Naive B cell (primary cell): ENCODE measurements around the gene KLF3. TPM values are rescaled to one million over a fixed set of nuclear protein-coding genes. Genes with fewer than 3 reads are reported as not detected.
"Not testable (repeated sequence)": the region's sequence is repeated elsewhere in the genome, so short reads cannot be mapped to it uniquely, and the experiment has no call there.

Experiments
- ATAC-seq, 2 donors: fragments of 150-1000 bp; cut with Tn5 transposase; 2 replicates each; pipeline ENCODE4 v1.10.0; 2021; ENCODE audit warnings: low read depth in 2 of 2, mild to moderate bottlenecking in 2 of 2, moderate library complexity in 2 of 2
- DNase-seq: peaks from one replicate; pipeline ENCODE4 v3.0.0; 2022
- H3K27ac Mint-ChIP-seq, 6 donors: one replicate each; pipeline ENCODE4 v1.8.0; 2020 to 2022; ENCODE audit warnings: mild to moderate bottlenecking in 6 of 6, mixed read lengths in 6 of 6, moderate library complexity in 5 of 6, inconsistent platforms in 2 of 6
- H3K27me3 Mint-ChIP-seq, 3 donors: one replicate each; pipeline ENCODE4 v1.8.0; 2021 to 2022; ENCODE audit warnings: mixed read lengths in 3 of 3, mild to moderate bottlenecking in 1 of 3
- H3K36me3 Mint-ChIP-seq, 2 donors: one replicate each; pipeline ENCODE4 v1.8.0; 2020 to 2022; ENCODE audit warnings: mixed read lengths in 2 of 2, inconsistent platforms in 1 of 2, mild to moderate bottlenecking in 1 of 2
- H3K4me1 Mint-ChIP-seq, 3 donors: one replicate each; pipeline ENCODE4 v1.8.0; 2020 to 2022; ENCODE audit warnings: mixed read lengths in 3 of 3, inconsistent platforms in 1 of 3, mild to moderate bottlenecking in 1 of 3, moderate library complexity in 1 of 3
- H3K4me3 Mint-ChIP-seq, 8 donors: one replicate each; pipeline ENCODE4 v1.8.0; 2020 to 2022; ENCODE audit warnings: mild to moderate bottlenecking in 8 of 8, mixed read lengths in 8 of 8, moderate library complexity in 8 of 8, inconsistent platforms in 2 of 8
- H3K9me3 Mint-ChIP-seq, 7 donors: one replicate each; pipeline ENCODE4 v1.8.0; 2020 to 2022; ENCODE audit warnings: mixed read lengths in 7 of 7, mild to moderate bottlenecking in 5 of 7, inconsistent platforms in 2 of 7, moderate library complexity in 1 of 7
- polyA plus RNA-seq, 6 donors: library from polyadenylated mRNA; unstranded; fragments of 300-500 nt; fragmentation: Illumina TruSeq; gene quantifications; one replicate each; pipeline ENCODE4 v1.2.3, GENCODE V29; 2021; ENCODE audit warnings: low read depth in 6 of 6

KLF3 gene
- polyA plus RNA-seq: 10 to 100 TPM; 34.3 to 91.0 (median 58.5) TPM

DNA sequence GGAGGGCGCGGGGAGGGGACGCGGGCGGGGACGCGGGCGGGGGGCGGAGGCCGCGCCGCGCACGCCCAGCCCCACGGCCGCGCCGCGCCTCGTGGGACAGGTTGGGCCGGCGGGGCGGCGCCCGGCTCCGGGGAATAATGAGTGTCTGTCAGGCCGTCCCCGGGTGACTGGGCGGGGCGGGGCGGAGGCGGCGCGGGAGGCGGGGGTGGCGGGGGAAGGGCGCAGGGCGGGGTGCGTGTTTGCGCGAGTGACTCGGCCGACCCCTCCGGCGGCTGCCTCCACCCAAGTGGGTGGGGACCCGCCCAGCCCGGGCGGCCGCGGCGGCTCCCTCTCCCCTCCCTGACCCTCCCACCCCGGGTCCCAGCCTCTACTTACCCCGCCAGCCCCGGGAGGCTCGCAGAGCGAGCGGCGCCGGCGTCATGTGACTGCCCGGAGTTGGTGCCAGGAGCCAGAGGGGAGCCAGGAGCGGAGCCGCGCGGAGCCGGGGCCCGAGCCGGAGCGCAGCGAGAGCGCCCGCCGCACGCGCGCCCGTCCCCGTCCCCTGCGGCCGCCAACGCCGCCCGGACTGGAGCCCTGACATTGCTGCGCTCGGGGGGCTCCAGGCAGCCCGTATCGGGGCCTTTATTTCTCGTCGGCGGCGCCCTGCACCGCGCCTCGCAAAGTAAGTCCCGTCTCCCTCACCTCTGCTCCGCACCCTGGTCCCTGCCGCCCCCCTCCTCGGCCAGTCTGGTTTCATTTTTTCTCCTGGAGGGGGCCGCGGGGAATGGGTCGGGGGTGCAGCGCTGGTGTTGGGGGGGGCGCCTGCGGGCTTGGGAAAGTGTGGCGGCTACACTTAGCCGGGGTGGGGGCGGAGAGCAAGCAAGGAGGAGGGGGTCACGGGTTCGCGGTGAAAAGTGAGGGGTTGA is at the start of gene KLF3:
KLF3 (plus strand) TSS at position 399 of the 905 bp plus-strand sequence. CDS start 16,427 bp downstream, outside the sequence.
- H3K36me3 Mint-ChIP-seq: no peaks in the 10 kb centered on the region
- no peaks in the 10 kb centered on the region for H3K9me3 Mint-ChIP-seq
- peak within 1 kb of the TSS; percentile 83 to 98 (median 96) for H3K4me3 Mint-ChIP-seq
- peaks cover 52 to 68% (median 68%) of the 10 kb centered on the region in 3 donors for H3K4me1 Mint-ChIP-seq
- peak; percentile 92 for DNase-seq
- peak within 1 kb of the TSS; percentile 85 to 98 (median 96) for H3K27ac Mint-ChIP-seq
- no peaks in the 10 kb centered on the region for H3K27me3 Mint-ChIP-seq
- peak; percentile 69 to 72 for ATAC-seq

DNA sequence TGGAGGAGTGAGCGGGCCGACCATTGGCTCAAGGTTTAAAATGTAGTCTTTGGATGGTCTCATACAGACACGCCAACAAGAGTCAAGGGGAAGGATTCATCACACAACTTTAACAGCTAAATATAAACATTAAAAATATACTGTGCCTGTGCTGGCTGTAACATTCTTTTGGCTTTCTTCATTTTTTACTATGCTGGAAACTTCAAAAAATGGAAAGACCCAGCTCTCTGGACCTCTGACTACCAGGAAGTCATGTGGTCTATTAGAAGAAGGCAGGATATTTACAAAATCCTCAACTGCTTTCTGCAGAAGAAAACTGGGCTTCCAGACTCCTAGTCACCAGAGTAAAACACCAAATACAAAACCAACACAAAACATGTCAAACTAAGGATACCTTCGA is 49.8 kb upstream of the KLF3 start:
- Mint-ChIP-seq H3K36me3 (no peaks in the 10 kb centered on the region), H3K4me1 (peaks cover 4 to 8% (median 6%) of the 10 kb centered on the region in 3 donors), H3K27ac (no peak overlapping the region), H3K4me3 (no peak overlapping the region), H3K9me3 (no peaks in the 10 kb centered on the region), H3K27me3 (no peaks in the 10 kb centered on the region)
- DNase-seq (no peak), ATAC-seq (no peak)

DNA sequence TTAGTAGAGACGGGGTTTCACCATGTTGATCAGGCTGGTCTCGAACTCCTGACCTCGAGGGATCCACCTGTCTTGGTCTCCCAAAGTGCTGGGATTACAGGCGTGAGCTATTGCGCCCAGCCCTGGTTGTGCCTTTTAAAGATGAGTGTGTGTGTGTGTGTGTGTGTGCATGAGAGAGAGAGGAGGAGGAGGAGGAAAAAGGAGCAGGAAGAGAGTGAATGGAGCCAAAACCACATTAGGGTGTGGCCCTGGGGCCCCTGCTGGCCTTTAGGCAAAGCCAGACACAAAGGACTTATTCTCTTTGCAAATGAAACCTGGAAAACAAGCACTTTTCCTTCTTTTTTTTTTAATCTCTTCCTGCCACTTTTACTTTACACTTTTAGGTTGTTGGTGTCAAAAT is 48.2 kb upstream of the KLF3 start:
- H3K9me3 Mint-ChIP-seq: no peaks in the 10 kb centered on the region
- H3K27ac Mint-ChIP-seq: no peak overlapping the region
- no peaks in the 10 kb centered on the region for H3K36me3 Mint-ChIP-seq
- ATAC-seq: no peak
- no peaks in the 10 kb centered on the region for H3K27me3 Mint-ChIP-seq
- H3K4me3 Mint-ChIP-seq: no peak overlapping the region
- peaks cover 3 to 10% (median 6%) of the 10 kb centered on the region in 3 donors for H3K4me1 Mint-ChIP-seq
- DNase-seq: no peak

DNA sequence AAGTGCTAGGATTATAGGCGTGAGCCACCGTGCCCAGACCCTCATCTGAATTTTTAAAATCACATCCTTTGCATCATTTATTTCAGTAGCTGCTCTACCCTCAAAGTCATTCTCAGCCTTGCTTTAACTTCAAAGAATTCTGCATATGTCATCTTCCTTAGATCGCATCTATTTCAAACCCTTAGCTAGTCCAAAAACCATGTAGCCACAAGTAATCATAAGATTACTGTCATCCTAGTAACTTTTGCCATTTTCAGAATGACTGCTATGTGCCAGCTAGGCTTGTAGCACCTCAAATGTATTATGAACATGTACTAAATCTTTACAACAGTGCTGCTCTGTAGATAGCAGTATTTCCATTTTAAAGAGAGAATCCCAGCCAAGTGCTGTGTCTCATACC is 45.5 kb upstream of the KLF3 start:
- Mint-ChIP-seq H3K4me1 (peaks cover 3 to 10% (median 6%) of the 10 kb centered on the region in 3 donors), H3K36me3 (no peaks in the 10 kb centered on the region), H3K27ac (no peak overlapping the region), H3K4me3 (no peak overlapping the region), H3K9me3 (no peaks in the 10 kb centered on the region), H3K27me3 (no peaks in the 10 kb centered on the region)
- DNase-seq (no peak), ATAC-seq (no peak)

DNA sequence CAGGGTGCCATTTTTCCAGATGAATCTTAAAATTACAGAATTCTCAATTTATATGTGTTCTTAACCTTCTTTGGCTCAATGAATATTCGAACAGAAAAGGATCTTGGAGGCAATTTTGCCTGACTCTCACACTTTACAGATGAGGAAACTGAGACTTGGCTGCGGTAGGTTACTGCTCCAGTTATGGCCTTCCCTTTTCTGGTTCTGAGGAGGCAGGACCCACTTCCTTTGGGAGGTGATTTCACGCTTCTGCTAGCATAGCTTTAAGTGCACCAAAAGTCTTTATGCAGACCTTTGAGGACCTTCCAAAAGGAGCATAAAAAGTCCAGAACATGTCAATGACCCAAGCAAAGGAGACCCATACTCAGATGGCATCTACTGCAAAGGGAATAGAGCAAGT is 44.7 kb upstream of the KLF3 start:
- H3K36me3 Mint-ChIP-seq: no peaks in the 10 kb centered on the region
- DNase-seq: no peak
- ATAC-seq: no peak
- no peak overlapping the region for H3K4me3 Mint-ChIP-seq
- no peaks in the 10 kb centered on the region for H3K9me3 Mint-ChIP-seq
- no peaks in the 10 kb centered on the region for H3K27me3 Mint-ChIP-seq
- H3K27ac Mint-ChIP-seq: no peak overlapping the region
- peaks cover 3 to 10% (median 6%) of the 10 kb centered on the region in 3 donors for H3K4me1 Mint-ChIP-seq

DNA sequence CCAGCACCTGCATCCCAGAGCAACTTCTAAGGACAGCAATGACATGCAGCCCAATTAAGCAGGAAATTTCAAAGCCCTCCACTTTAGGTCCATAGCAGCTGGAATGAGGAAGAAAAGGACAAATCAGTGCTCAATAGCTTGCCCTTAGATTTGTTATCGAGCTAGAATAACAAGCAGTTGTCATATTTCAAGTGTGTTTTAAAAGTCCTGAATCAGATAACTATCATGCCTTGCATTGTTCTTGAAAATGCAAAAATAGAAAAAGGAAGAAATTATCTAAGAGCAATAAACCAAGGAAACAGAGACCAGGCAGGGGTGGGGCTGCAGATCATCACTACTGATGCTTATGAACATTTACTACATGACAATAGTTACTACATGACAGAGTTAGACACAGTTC is 43.9 kb upstream of the KLF3 start:
- Mint-ChIP-seq H3K4me1 (peaks cover 3 to 10% (median 6%) of the 10 kb centered on the region in 3 donors), H3K9me3 (no peaks in the 10 kb centered on the region), H3K36me3 (no peaks in the 10 kb centered on the region), H3K27ac (no peak overlapping the region), H3K4me3 (no peak overlapping the region), H3K27me3 (no peaks in the 10 kb centered on the region)
- ATAC-seq (no peak), DNase-seq (no peak)

DNA sequence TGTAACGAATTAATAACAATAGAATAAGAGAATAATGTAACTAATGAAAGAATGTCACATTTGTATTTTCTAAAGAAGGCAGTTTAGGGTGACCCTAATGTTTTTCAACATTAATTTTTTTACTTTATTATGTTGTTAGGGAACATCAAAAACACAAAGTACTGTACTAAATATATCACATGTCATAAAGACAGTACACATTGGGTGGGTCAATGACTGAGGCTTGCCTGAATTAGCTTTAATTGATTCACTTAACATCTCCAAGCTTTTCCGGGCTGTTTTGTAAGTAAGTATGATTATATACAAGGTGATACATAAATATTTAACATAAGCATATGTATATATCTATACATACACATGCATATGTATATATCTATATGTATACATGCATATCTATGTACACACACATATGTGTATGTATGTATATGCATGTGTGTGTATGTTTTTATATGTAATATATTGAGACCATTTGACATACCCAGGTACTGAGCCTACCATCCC is 43.4 kb upstream of the KLF3 start:
- Mint-ChIP-seq H3K4me3 (no peak overlapping the region), H3K9me3 (no peaks in the 10 kb centered on the region)

DNA sequence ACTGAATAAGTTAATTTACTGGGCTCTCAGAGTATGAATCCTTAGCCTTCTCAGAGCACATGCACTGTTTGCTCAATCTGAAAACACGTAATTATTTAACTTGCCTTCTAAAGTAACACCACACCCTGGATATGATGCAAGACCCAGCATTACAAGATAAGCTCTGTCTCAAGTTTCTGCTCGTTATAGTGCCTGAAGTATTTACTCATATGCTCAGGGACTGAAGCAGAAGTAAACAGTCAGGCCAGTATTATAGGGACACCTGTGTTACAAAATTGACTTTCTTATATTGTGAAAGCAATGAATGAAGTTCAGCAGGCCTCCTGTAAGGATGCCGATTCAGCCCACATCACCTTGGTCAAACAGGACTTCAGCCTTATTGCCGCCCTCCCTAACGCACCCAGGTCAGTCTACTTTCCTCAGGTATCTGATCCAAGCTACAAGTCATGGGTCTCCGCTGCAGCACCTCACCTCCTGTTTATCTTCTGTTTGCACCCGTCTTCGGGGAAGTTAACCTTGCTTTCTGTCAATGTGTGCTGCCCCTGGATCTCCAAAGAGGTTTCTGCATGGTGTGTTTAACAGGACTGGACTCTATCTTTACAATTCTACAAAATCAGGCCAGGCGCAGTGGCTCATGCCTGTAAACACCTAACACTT is 42.8 kb upstream of the KLF3 start:
- Mint-ChIP-seq H3K4me1 (peaks cover 3 to 7% (median 6%) of the 10 kb centered on the region in 3 donors), H3K4me3 (no peak overlapping the region), H3K27me3 (no peaks in the 10 kb centered on the region), H3K9me3 (no peaks in the 10 kb centered on the region), H3K27ac (peak overlapping the region in 1 of 6 donors; percentile 19), H3K36me3 (no peaks in the 10 kb centered on the region)
- ATAC-seq (no peak), DNase-seq (no peak)

More for the DNA sequence above, 43.4 kb upstream of the KLF3 start:
- Mint-ChIP-seq H3K36me3 (no peaks in the 10 kb centered on the region), H3K27me3 (no peaks in the 10 kb centered on the region), H3K4me1 (peaks cover 3 to 10% (median 6%) of the 10 kb centered on the region in 3 donors), H3K27ac (no peak overlapping the region)
- no peak for DNase-seq
- no peak for ATAC-seq

DNA sequence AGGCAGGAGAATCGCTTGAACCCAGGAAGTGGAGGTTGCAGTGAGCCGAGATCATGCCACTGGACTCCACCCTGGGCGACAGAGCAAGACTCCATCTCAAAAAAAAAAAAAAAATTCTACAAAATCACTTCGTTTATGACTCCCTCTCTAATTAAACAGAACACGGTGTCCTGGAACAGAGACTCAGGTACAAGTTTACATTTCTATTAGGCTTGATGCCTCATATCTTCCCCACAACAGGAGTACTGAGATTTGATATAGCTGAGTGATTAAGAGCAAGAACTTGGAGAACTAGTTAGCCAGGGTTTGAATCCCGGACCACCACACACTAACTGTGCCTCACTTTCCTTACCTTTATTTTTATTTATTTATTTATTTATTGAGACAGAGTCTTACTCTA is 42.2 kb upstream of the KLF3 start:
- Mint-ChIP-seq H3K27me3 (no peaks in the 10 kb centered on the region), H3K27ac (peak overlapping the region in 1 of 6 donors; percentile 5), H3K4me1 (peaks cover 3 to 7% (median 6%) of the 10 kb centered on the region in 3 donors), H3K4me3 (no peak overlapping the region), H3K9me3 (no peaks in the 10 kb centered on the region), H3K36me3 (no peaks in the 10 kb centered on the region)
- ATAC-seq: no peak
- DNase-seq: no peak

DNA sequence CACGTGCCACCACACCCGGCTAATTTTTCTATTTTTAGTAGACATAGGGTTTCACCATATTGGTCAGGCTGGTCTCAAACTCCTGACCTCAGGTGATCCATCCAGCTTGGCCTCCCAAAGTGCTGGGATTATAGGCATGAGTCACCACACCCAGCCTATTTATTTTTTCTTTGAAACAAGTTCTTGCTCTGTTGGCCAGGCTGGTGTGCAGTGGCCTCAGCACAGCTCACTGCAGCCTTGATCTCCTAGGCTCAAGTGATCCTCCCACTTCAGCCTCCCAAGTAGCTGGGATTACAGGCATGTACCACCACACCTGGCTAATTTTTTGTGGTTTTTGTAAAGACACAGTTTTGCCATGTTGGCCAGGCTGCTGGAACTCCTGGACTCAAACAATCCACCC is 41.7 kb upstream of the KLF3 start:
- not testable (repeated sequence) for H3K4me3 Mint-ChIP-seq, H3K36me3 Mint-ChIP-seq, H3K4me1 Mint-ChIP-seq, H3K9me3 Mint-ChIP-seq, ATAC-seq, DNase-seq, H3K27ac Mint-ChIP-seq, H3K27me3 Mint-ChIP-seq

DNA sequence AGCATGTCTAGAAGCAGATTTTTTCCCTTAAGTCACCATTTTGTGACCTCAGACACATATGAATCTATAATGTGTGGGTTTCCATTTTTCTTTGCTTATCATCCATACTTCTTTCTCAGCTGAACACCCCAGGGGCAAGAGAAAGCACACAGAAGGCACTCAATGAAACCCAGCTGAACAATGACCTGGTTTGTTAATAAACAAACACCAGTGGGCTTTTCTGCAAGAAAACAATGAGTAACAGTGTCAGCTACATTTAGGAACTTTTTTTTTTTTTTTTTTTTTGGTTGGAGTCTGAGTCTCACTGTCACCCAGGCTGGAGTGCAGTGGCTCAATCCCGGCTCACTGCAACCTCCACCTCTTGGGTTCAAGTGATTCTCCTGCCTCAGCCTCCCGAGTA is 40.7 kb upstream of the KLF3 start:
- Mint-ChIP-seq H3K27ac (no peak overlapping the region), H3K27me3 (no peaks in the 10 kb centered on the region), H3K4me1 (peaks cover 3 to 7% (median 6%) of the 10 kb centered on the region in 3 donors), H3K4me3 (no peak overlapping the region), H3K9me3 (no peaks in the 10 kb centered on the region), H3K36me3 (peaks cover 0 to 6% of the 10 kb centered on the region in 2 donors)
- ATAC-seq (no peak), DNase-seq (no peak)

DNA sequence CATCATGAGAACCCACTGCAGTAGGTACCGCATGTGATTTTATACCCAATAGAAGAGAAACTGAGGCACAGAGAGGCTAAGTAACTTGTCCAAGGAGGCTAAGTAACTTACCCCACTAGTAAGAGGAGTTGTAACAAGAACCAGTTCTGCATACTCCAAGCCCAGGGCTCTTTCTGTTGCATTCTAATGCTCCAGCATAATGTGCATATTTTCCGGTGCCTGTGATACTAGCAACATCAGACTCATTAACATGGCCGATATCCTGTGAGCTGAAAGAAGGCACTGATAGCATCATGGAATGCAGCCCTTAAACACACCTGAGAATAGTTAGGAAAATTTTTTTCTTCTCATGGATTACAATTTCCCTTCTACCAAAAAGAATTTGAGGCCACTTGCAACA is 39.7 kb upstream of the KLF3 start:
- Mint-ChIP-seq H3K9me3 (peaks cover 0 to under 1% (median 0%) of the 10 kb centered on the region in 7 donors), H3K27ac (no peak overlapping the region), H3K4me1 (peaks cover 3 to 7% (median 6%) of the 10 kb centered on the region in 3 donors), H3K36me3 (peaks cover 0 to 6% of the 10 kb centered on the region in 2 donors), H3K4me3 (no peak overlapping the region), H3K27me3 (no peaks in the 10 kb centered on the region)
- ATAC-seq (no peak), DNase-seq (no peak)

DNA sequence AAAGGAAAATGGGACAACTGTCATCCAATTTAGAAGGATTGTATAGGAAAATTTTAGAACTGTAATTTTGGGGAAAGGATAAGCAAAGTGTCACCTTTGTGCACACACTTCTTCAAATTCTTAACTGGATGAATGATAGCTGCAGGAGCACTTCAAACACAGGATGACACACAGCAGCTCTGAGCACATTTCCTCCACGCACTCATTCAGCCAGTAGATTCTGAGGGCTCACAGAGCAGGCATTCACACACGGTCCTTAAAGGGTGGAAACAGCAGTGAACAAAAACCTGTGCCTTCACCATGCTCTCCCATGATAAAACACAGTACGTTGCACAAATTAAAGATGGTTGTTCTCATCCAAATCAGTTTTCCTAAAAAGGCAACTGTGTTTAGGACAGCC is 38.5 kb upstream of the KLF3 start:
- Mint-ChIP-seq H3K27me3 (no peaks in the 10 kb centered on the region), H3K27ac (peak overlapping the region in 1 of 6 donors; percentile 32), H3K4me1 (no peaks in the 10 kb centered on the region), H3K4me3 (no peak overlapping the region), H3K9me3 (peaks cover 0 to 5% (median 0%) of the 10 kb centered on the region in 7 donors), H3K36me3 (peaks cover 0 to 6% of the 10 kb centered on the region in 2 donors)
- DNase-seq: no peak
- no peak for ATAC-seq
